Suppressor macrophage treated with lipopolysaccharide for 4 hours (primary cell): Measurements from ENCODE around the gene GORASP2.
A peak's percentile ranks its signal among the peaks of the same experiment; 100 is the strongest.

Source experiments
- DNase-seq: peaks from one replicate; pipeline ENCODE4 v3.0.0-alpha.2; 2020

The GORASP2 gene

DNA sequence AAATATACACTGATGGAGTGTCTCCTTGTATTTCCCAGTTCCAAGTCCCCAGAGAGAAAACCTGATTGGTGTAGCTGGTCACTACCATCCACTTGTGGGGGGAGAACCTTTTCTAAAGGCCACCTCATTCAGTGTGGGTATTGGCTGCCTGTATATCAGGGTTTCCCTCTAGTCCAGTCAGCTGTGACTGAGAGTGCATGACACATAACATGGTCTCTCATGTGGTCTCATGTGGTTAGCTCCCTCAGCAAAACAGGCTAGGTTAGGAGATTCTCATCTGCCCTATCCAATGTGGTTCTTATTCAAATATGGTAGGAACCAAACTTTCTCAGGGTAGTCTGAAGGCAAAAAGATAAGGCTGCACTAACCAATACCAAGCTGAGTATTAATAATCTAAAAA is 4.1 kb upstream of the GORASP2 start:
- DNase-seq, result no peak

DNA sequence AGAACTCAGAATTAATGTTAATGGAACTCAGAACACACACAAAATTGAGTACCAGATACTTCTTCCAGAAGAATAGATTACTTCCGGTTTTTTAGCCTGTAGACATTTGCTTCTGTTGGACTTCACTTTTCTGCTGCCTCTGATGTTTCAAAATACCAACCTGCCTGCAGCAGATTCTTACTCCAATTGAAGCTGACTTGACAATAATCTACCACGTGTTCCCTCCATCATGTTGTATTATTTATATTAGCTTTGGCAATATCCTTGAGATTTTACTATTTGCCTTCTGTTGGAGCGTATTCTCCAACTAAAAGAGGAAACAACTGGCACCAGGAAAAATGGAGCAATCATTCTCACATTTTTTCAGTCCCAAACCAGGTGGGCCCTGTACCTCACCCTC is 3.1 kb upstream of the GORASP2 start:
- no peak for DNase-seq

DNA sequence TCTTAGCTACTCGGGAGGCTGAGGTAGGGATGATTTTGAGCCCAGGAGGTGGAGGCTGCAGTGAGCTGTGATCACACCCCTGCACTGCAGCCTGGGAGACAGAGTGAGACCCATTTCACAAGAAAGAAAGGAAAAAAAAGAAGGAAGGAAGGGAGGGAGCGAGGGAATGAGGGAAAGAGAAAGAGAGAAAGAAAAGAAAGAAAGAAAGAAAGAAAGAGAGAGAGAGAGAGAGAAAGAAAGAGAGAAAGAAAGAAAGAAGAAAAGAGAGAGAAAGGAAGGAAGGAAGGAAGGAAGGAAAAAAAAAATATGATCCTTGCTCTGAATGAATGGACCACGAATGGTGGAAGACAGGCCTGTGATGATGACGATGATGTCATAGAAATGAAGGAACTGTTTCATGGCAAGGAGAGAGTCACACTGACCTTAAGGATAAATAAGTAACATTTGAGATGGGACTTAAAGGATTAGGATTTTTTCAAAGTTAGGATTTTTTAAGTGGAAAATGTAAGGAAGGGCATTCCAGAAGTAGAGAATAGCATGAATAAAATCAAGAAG is 2.2 kb upstream of the GORASP2 start:
- no peak for DNase-seq

DNA sequence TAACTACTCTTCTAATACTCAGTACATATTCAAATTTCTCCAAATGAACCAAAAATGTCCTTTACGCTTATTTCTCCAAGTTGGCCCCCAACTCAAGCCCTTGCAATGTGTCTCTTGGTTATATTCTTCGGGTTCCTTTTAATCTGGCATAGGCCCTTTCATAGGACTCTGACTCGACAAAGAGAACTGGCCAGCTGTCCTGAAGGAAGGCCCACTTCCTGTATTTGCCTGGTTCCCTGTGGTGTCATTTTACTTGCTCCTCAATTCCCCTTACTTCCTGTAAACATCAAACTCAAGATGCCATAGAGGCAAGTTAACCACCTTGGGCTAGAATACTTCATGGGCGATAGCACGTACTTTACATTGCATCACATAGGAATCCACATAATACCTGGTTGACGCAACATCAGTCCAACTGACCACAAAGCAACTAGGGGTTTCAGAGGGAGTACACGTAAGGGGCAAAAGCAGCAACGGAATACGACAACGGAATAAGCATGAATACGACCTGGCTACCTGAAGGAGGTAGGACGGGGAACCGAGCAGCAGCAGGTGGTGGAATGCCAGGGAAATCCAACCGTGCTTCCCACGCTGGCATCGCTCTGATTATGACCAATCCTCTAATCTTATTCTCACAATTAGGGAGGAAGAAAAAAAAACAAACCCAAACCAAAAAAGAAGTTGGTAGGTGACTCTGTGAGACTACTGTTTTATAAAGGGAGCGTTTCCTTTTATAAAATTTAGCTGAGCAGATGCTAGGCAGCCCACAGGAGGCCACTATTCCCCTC is 823 bp upstream of the GORASP2 start:
- DNase-seq, result peak; percentile 17

DNA sequence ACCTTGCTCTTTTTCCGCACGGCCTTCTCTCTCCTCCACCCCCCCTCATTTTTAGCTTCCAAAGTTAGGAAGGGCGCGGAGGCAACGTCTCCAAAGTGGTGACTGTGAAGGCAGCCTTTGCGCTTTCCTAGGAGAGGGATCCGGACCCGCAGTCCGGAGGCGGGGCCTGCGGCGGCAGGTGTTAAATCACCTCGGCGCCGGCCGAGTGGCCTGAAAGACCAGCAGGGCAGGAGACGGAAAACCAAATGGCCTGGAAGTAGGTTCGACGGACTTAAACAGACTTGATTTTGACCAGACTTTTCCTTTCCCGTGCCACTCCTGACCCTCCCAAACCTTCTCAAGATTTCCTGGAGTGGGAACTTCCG is 615 bp downstream of the GORASP2 start:
- peak; percentile 42 for DNase-seq

DNA sequence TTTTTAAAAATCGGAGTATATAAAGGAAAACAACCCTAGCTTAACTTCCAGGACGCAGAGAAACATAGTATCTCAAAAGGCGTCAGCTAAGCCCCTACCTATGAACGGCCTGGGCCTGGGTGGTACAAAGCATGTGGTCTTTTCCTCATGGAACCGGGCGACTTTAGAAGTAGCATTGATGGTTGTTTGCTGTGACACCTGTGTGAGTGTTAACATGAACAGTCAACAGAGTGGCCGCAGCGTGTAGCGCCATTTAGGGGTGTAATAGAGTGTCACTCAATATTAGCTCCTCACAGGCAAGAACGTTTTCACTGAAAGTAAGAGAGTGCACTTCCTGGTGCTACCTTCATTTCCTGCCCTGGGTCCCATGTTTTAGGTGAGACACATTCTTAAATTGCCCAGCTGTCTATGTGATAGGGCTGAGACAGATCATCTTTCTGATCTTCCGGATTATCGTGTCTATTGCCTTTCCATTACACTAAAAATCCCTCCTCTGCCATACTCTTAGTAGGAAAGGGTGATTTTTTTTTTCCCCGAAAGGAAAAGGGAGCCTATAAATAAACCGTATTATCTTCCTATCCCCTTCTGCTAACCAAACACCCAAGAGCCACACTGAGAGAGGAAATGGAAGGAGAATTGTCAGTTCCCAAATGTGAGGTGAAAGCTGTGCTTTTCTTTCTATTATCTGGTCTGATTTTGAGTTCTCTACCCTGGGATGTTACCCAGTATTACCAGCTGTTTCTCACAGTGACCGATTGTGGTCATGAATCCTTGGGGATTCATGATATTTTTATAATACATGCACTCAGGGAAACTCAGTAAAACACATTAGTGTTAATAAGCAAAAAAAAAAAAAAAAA is 1.3 kb downstream of the GORASP2 start:
- DNase-seq, result peak; percentile 24

DNA sequence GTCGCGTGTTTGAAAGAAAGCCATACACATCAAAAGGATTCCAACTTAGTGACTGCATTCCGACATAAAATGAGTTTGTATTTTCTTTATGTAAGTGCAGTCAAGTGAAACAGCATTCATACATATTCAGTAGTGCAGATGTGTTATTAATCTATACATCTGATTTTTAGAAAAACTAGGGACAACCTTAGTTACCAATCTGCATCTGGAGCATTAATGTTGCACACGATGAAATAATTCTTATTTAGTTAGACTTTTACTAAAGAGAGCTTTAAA is 1.9 kb downstream of the GORASP2 start:
- DNase-seq, result no peak

DNA sequence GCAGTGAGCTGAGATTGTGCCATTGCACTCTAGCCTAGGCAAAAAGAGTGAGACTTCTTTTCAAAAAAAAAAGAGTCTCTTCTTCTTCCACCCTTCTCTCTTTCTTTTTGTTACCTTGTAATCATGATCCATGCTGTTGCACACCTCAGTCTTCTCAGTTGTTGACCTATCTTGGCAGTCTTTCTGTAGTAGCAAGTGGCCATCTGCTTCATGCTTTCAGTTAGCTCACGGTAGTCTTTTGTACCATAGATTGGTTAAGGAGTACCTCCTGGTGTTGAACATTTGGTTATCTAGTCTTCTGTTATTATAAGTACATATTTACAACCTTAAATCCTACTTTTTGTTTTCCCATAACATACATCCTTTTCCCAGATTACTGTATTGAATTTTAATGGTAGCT is 3.1 kb downstream of the GORASP2 start:
- DNase-seq, result no peak

DNA sequence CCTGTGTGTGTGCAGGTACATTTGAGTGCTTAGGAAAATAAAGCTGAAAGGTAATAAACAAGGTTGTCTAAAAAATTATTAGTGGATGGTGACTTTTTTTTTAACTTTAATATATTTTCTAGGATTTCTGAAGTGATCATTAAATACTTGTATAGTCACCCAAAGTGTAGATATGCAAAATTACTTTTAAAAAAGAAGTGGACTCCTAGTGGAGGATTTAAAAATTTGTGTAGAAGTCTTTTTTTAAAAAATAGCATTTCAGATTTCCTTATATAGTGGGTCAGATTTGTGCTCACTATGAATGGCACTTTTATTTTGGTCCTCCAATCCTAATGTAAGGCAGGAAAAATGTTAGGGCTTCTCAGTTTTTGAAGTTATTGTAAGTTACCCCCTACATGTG is 3.9 kb downstream of the GORASP2 start:
- DNase-seq, result no peak

DNA sequence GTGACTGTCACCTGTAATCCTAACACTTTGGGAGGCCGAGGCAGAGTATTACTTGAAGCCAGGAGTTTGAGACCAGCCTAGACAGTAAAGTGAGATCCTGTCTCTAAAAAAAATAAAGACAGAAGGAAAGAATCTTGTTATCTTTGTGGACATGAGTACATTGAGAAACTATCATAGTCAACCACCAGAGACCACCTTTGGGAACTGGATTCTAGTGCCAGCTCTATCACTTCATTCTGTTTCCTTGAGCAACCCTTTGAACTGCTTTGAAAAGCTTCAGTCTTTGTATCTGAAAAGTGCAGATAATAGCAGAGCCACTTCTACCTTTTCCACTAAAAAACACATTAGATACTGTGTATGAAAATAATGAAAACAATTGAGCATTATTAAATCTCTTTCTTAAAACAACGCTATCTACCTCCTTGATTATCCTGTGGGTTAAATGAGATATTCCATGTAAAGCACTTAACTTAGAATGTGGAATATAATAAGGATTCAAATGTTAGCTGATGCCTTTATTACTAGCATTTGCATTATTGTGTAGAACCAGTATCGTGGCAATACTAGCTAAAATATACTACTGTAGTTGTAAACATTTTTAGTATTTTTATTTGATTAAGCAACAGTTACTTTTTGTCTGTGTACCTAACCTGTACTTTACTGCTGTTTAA is 8.8 kb downstream of the GORASP2 start:
- DNase-seq, result no peak

DNA sequence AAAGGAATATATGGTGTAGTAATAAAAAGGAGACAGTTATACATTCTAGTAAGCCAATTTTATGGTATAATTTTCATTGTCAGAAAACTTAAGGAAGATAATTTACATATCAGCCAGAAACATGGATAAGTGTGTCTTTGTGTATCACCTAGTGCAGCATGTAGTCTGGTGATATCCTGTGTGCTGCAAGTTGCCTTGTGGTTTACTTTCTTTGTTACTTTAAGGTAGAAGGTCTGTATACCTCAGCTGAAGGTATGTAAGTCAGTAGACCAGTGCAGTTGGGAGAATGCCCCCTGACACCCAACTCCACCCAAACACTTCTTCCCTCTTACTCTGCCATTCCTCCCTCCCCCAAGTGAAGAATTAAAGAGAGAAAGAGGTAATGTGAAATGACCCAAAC is 11.0 kb downstream of the GORASP2 start:
- DNase-seq, result no peak

DNA sequence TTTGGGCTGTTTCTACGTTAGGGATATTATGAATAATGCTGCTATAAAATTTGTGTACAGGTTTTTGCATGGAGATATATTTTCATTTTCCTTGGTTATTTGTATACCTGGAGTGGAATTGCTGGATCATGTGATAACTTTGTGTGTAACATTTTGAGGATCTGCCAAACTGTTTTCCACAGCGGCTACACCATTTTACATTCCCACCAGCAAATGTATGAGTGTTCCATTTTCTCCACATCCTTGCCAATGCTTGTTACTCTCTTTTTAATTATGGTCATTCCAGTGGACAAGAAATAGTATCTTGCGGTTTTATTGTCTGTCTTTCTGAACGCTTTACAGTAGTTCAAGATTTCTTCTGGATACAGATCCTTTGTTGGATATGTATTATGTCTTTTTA is 13.6 kb downstream of the GORASP2 start:
- DNase-seq, result no peak

DNA sequence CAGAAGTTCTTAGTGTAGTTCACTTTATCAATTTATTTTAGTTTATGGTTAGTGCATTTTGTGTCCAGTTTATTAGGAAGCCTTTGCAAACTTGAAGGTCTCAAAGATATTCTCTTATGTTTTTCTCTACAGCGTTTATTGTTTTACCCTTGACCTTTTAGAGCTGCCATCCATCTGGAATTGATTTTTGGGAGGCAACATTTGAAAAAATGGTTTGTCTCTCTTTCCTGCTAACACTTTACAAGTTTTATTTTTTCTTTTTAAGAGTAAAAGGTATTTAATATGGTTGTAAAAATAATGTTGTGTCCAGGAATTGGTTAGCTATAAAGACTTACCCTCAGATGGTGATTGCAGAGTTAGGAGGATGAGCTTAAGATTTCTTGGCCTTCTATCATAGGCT is 14.0 kb downstream of the GORASP2 start:
- no peak for DNase-seq

DNA sequence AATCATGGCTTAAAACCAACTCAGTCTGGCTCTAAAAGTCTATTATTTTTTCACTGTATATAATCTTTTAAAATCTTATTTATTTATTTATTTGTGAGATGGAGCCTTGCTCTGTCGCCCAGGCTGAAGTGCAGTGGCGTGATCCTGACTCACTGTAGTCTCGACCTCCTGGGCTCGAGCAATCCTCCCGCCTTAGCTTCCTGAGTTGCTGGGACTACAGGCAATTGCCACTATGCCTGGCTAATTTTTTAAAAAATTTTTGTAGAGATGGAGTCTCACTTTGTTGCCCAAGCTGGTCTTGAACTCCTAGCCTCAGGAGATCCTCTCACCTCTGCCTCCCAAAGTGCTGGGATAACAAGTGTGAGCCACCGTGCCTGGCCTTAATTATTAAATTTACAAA is 14.5 kb downstream of the GORASP2 start:
- no peak for DNase-seq

DNA sequence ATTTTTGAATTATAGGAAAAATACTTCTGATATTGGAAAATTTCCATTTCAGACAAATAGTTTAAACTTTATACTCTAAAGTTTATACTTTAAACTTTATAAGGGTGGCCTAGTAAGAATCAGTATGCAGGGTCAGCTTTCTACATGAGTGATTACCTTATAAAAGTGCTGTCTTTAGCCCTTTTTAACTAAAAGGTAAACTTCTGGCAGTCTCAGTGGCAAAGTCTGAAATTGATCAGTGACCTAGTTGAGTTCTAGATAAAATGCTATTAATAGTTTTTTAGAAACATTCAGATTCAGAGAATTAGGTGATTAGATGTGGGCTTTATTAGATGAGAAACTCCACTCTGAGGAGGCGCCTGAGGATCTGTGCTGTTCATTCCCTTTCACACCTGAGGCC is 15.5 kb downstream of the GORASP2 start:
- no peak for DNase-seq

DNA sequence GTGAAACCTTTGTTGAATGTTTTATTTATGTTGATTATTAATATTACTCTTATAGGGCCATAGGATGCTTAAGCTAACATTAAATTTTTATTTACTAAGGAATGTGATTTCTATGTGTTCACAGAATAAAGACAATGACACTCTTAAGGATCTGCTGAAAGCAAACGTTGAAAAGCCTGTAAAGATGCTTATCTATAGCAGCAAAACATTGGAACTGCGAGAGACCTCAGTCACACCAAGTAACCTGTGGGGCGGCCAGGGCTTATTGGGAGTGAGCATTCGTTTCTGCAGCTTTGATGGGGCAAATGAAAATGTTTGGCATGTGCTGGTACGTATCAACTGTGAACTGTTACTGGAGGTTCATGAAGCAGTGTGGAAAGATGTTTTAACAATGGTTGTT is 20.4 kb downstream of the GORASP2 start:
- no peak for DNase-seq

DNA sequence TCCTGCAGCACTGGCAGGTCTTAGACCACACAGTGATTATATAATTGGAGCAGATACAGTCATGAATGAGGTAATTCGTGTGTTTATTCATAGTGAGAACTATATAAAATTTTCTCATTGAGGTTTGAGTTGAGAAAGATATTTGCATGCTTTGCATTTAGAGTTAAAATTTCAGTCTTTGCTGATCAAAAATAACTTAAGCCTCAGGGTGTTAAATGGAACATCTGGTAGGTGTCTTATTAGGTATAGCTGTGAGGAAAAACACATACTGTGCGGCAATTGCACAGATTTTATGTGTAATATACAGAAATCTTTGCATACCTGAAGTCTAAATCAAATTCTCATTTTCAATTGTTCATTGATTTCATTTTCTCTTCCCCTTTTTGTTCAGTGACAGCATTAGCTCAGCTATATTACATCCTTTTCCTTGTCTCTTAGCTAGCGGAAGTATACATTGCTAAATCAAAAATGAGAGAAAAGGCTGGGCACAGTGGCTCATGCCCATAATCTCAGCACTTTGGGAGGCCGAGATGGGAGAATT is 21.2 kb downstream of the GORASP2 start:
- DNase-seq, result peak; percentile 76

DNA sequence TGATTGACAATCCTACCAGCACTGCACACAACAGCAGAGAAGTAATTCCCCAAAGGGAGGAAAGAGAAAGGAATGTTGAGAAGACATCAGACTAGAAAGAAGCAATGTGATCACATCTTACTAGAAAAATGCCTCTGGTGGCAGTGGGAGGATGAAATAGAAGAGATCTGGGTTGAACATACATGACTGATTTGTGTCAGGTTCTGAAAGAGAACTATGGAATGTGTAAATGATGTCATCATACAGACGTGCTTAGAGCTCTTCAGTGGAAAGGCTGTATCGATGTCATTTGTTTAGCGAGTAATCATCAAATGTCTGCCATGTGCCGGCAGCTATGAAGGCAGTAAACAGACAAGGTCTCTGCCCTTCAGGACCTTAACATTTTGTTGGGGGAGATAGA is 24.9 kb downstream of the GORASP2 start:
- DNase-seq, result no peak

DNA sequence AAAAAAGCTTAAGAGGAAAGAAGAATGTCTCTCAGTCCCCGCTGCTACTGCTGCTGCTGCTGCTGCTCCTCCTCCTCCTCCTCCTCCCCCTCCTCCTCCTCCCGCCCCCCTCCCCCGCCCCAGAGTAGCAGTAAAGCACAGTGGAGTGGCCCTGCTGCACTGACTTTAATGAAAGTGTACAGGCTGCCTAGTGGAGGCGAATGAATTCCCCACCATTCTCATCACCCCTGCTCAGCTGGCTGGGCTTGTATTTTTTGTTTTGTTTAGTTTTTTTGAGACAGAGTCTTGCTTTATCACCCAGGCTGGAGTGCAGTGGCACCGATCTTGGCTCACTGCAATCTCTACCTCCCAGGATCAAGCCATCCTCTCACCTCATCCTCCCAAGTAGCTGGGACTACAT is 34.3 kb downstream of the GORASP2 start:
- no peak for DNase-seq

DNA sequence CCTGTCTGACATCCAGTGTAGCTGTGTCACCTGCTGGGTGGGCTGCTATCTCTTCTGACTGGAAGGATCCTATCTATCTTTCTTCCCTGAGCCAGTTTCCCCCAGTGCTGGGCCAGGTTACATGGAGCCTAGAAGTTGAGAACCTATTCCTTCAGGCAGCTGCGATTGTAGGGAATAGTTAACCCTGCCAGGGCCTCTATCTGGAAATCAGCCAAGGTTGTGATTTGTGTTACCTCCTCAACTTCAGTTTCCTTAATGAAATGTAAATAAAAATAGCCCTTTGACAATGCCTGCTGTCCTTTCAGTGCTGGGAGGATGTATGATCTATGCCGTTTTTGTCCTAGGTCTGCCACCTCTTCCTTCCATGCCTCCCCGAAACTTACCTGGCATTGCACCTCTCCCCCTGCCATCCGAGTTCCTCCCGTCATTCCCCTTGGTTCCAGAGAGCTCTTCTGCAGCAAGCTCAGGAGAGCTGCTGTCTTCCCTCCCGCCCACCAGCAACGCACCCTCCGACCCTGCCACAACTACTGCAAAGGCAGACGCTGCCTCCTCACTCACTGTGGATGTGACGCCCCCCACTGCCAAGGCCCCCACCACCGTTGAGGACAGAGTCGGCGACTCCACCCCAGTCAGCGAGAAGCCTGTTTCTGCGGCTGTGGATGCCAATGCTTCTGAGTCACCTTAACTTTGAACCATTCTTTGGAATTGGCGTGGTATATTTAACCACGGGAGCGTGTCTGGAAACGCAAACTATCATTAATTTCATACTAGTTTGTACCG is 36.6 kb downstream of the GORASP2 start:
- DNase-seq, result no peak

DNA sequence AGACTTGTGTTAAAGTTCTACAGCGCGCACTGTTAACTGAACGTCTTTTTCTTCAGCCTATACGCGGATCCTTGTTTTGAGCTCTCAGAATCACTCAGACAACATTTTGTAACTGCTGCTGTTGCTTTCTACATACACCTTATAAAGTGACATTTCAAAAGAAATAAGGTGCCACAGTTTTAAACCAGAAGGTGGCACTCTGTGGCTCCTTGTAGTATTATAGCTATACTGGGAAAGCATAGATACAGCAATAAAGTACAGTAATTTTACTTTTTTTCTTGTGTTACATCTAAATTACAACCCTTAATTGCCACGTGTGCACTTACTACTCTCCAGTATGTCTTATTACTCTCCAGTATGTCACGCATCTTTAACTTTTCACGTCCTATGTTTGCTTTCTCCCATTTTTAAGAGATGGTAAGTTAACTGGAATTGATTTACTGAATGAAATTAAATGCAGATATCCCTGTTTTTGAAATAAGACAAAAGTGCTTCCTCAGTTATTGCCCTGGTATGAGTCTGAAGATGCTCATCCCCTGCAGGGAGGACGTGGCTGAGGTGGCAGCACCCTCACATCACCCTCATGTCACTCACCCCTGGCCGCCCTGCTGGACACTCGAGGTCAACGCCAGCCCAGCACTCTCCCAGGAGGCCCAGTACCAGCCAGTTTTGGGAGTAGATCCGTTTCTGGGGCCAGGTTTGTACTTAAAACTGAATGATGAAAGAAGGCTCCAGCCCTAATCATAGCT is 37.8 kb downstream of the GORASP2 start:
- DNase-seq, result no peak

DNA sequence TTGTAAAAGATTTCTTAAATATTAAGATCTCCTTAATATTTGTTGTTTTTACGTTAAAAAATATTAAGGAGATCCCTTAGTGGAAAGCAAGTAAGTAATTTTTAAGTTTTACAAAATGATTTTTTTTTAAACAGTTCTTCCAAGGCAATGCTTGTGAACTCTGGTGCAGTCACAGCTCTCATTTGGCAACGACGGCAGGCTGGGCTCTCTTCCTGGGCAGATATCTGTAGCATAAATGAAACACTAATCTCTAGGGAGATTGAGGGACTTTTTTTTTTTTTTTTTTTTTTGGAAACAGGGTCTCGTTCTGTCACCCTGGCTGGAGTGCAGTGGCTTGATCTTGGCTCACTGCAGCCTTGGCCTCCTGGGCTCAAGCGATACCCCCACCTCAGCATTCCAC is 38.5 kb downstream of the GORASP2 start:
- no peak for DNase-seq
